H9 (cell line): ENCODE data around the gene GRK1. TPM values are rescaled to one million over a fixed set of nuclear protein-coding genes. Genes with fewer than 3 reads are reported as not detected.

Source experiments
- DNase-seq: peaks from one replicate; pipeline ENCODE4 v3.0.0-alpha.2; 2017
- H2AFZ ChIP-seq: one replicate; pipeline ENCODE4 v1.6.1; 2013; ENCODE audit warnings: mild to moderate bottlenecking, low read length, control low read depth, moderate library complexity
- H2AK5ac ChIP-seq: 2 replicates; pipeline ENCODE4 v1.6.1; 2013; ENCODE audit warnings: low read length, control low read depth, mixed read lengths; ENCODE audit not compliant: insufficient read length
- H2BK120ac ChIP-seq: one replicate; pipeline ENCODE4 v1.6.1; 2013; ENCODE audit warnings: low read depth, mild to moderate bottlenecking, low read length, control low read depth, inconsistent platforms; ENCODE audit not compliant: poor library complexity, severe bottlenecking
- H2BK12ac ChIP-seq: 2 replicates; pipeline ENCODE4 v1.6.1; 2013; ENCODE audit warnings: low read length, control low read depth, mixed read lengths, low read depth; ENCODE audit not compliant: insufficient read length
- H2BK15ac ChIP-seq: 2 replicates; pipeline ENCODE4 v1.6.1; 2013; ENCODE audit warnings: low read depth, low read length, control low read depth
- H2BK20ac ChIP-seq: one replicate; pipeline ENCODE4 v1.6.1; 2013; ENCODE audit warnings: low read depth, mild to moderate bottlenecking, low read length, control low read depth, inconsistent platforms; ENCODE audit not compliant: poor library complexity, severe bottlenecking
- H2BK5ac ChIP-seq: 2 replicates; pipeline ENCODE4 v1.6.1; 2013; ENCODE audit warnings: low read length, control low read depth, mixed read lengths; ENCODE audit not compliant: insufficient read length
- H3K14ac ChIP-seq: 2 replicates; pipeline ENCODE4 v1.6.1; 2013; ENCODE audit warnings: low read length, control low read depth; ENCODE audit not compliant: insufficient read depth
- H3K18ac ChIP-seq: 2 replicates; pipeline ENCODE4 v1.6.1; 2013; ENCODE audit warnings: low read depth, mild to moderate bottlenecking, mixed read lengths, low read length, control low read depth; ENCODE audit not compliant: insufficient read length
- H3K23ac ChIP-seq: 2 replicates; pipeline ENCODE4 v1.6.1; 2013; ENCODE audit warnings: low read length, control low read depth, mixed read lengths, low read depth; ENCODE audit not compliant: insufficient read length
- H3K23me2 ChIP-seq: 2 replicates; pipeline ENCODE4 v1.6.1; 2013; ENCODE audit warnings: low read depth, mild to moderate bottlenecking, mixed read lengths, low read length, control low read depth; ENCODE audit not compliant: insufficient read length, poor library complexity, severe bottlenecking
- H3K27ac ChIP-seq: 2 replicates; pipeline ENCODE4 v1.5.1; 2013; ENCODE audit warnings: low read length, control low read depth, mixed read lengths, low read depth; ENCODE audit not compliant: insufficient read length
- H3K27me3 ChIP-seq: 2 replicates; pipeline ENCODE4 v1.6.1; 2013; ENCODE audit warnings: low read length, control low read depth, inconsistent platforms; ENCODE audit not compliant: insufficient read depth
- H3K4ac ChIP-seq: 2 replicates; pipeline ENCODE4 v1.6.1; 2013; ENCODE audit warnings: low read depth, mild to moderate bottlenecking, control low read depth, inconsistent platforms, low read length, moderate library complexity
- H3K4me1 ChIP-seq: 2 replicates; pipeline ENCODE4 v1.6.1; 2013; ENCODE audit warnings: low read length, control low read depth, inconsistent platforms; ENCODE audit not compliant: insufficient read depth
- H3K4me2 ChIP-seq: 2 replicates; pipeline ENCODE4 v1.6.1; 2013; ENCODE audit warnings: low read length, control low read depth, mixed read lengths; ENCODE audit not compliant: insufficient read length, insufficient read depth
- H3K56ac ChIP-seq: 2 replicates; pipeline ENCODE4 v1.6.1; 2013; ENCODE audit warnings: low read depth, mild to moderate bottlenecking, mixed read lengths, low read length, control low read depth; ENCODE audit not compliant: insufficient read length
- H3K79me1 ChIP-seq: 2 replicates; pipeline ENCODE4 v1.6.1; 2013; ENCODE audit warnings: low read depth, mild to moderate bottlenecking, moderate library complexity, low read length, control low read depth, inconsistent platforms; ENCODE audit not compliant: insufficient read depth, poor library complexity, severe bottlenecking
- H3K79me2 ChIP-seq: 2 replicates; pipeline ENCODE4 v1.6.1; 2013; ENCODE audit warnings: low read length, control low read depth, inconsistent platforms; ENCODE audit not compliant: insufficient read depth
- H3K9ac ChIP-seq: 2 replicates; pipeline ENCODE4 v1.6.1; 2013; ENCODE audit warnings: low read length, control low read depth, mixed read lengths; ENCODE audit not compliant: insufficient read length; ENCODE audit errors: extremely low read depth
- H3K9me3 ChIP-seq: one replicate; pipeline ENCODE4 v1.6.1; 2013; ENCODE audit warnings: low read depth, low read length, inconsistent platforms; ENCODE audit not compliant: control insufficient read depth
- H3T11ph ChIP-seq: one replicate; pipeline ENCODE4 v1.6.1; 2013; ENCODE audit warnings: mild to moderate bottlenecking, low read length, control low read depth, inconsistent platforms
- H4K20me1 ChIP-seq: one replicate; pipeline ENCODE4 v1.6.1; 2013; ENCODE audit not compliant: control insufficient read depth, insufficient read length, insufficient read depth
- H4K5ac ChIP-seq: 2 replicates; pipeline ENCODE4 v1.6.1; 2013; ENCODE audit warnings: low read depth, mild to moderate bottlenecking, mixed read lengths, low read length, control low read depth; ENCODE audit not compliant: insufficient read length
- H4K8ac ChIP-seq: replicated peaks from 2 replicates; pipeline ENCODE4 v1.6.1; 2013; ENCODE audit warnings: low read length, control low read depth, mixed read lengths, low read depth; ENCODE audit not compliant: insufficient read length
- H4K91ac ChIP-seq: 2 replicates; pipeline ENCODE4 v1.6.1; 2013; ENCODE audit warnings: low read depth, mild to moderate bottlenecking, moderate library complexity, mixed read lengths, low read length, control low read depth; ENCODE audit not compliant: insufficient read length
- H3K27ac Mint-ChIP-seq, 3 experiments: 2 replicates in 2 of 3; 3 replicates in 1 of 3; pipeline ENCODE4 v1.8.0; 2020 to 2021; ENCODE audit warnings: mixed read lengths in 3 of 3, mild to moderate bottlenecking in 1 of 3, moderate library complexity in 1 of 3
- H3K27me3 Mint-ChIP-seq: 2 replicates; pipeline ENCODE4 v1.8.0; 2021; ENCODE audit warnings: low read depth, mild to moderate bottlenecking, moderate library complexity, mixed read lengths
- H3K36me3 Mint-ChIP-seq, 3 experiments: 2 replicates in 2 of 3; 3 replicates in 1 of 3; pipeline ENCODE4 v1.8.0; 2020 to 2021; ENCODE audit warnings: low read depth in 3 of 3, mixed read lengths in 3 of 3; ENCODE audit not compliant: insufficient read depth in 1 of 3
- H3K4me1 Mint-ChIP-seq, 2 experiments: 2 replicates each; pipeline ENCODE4 v1.8.0; 2020; ENCODE audit warnings: mixed read lengths in 2 of 2
- H3K4me3 Mint-ChIP-seq, 2 experiments: 2 replicates in 1 of 2; 3 replicates in 1 of 2; pipeline ENCODE4 v1.8.0; 2020 to 2021; ENCODE audit warnings: mild to moderate bottlenecking in 2 of 2, mixed read lengths in 2 of 2, moderate library complexity in 1 of 2
- H3K9me3 Mint-ChIP-seq, 2 experiments: 2 replicates in 1 of 2; 3 replicates in 1 of 2; pipeline ENCODE4 v1.8.0; 2020; ENCODE audit warnings: mild to moderate bottlenecking in 2 of 2, mixed read lengths in 2 of 2, moderate library complexity in 1 of 2
- WGBS: extraction: QIAGEN DNeasy Blood & Tissue Kit; methylation state at CpG from one replicate; pipeline ENCODE4 v1.1.7; 2013; ENCODE audit warnings: missing lambda C conversion rate, low lambda C conversion rate, mixed read lengths; ENCODE audit not compliant: insufficient read length; ENCODE audit errors: extremely low coverage; 5-methylcytosine and 5-hydroxymethylcytosine counted together
- total RNA-seq: library from RNA; stranded (reverse); gene quantifications from 2 replicates; pipeline ENCODE4 v1.2.1, GENCODE V29; 2021
- TF ChIP-seq, protein P1 (sequence below): fragments of 200-600 bp; sonication (generic); conservative IDR thresholded peaks from 3 replicates; pipeline ENCODE4 v1.8.0; 2021; ENCODE audit warnings: antibody characterized with exemption, mild to moderate bottlenecking

The GRK1 gene
- total RNA-seq, 1 experiment from 2014 or later, result 0.31 TPM

GRCh38 chr13:113623491-113624234 is 43.4 kb upstream of the GRK1 start:
- H3K27ac Mint-ChIP-seq, result no peak overlapping the region; a peak in 1 of 7 replicates
- no peaks in the 10 kb centered on the region; the same call in 1 of the 2 replicates for H3K79me2 ChIP-seq
- H3K27me3 Mint-ChIP-seq, result peaks cover 1% of the 10 kb centered on the region; the same call in 1 of the 2 replicates

More at GRCh38 chr13:113623491-113624234, 43.4 kb upstream of the GRK1 start:
- Histone ChIP-seq H2AK5ac (no peak overlapping the region), H3K23me2 (no peaks in the 10 kb centered on the region), H4K5ac (no peak overlapping the region), H2BK12ac (no peak overlapping the region), H4K91ac (no peak overlapping the region), H3K14ac (no peak overlapping the region), H3K9ac (no peak overlapping the region), H2BK20ac (no peak overlapping the region), H3T11ph (no peak overlapping the region), H3K27ac (no peak overlapping the region), H3K18ac (no peak overlapping the region), H2BK5ac (no peak overlapping the region), H3K4me1 (no peaks in the 10 kb centered on the region), H3K27me3 (no peaks in the 10 kb centered on the region), H3K56ac (no peak overlapping the region), H3K4me2 (no peak overlapping the region), H2BK120ac (no peak overlapping the region), H3K79me1 (no peaks in the 10 kb centered on the region), H2BK15ac (no peak overlapping the region), H4K8ac (no peak overlapping the region), H3K4ac (no peak overlapping the region), H2AFZ (no peak overlapping the region), H4K20me1 (no peaks in the 10 kb centered on the region), H3K23ac (no peak overlapping the region), H3K9me3 (no peaks in the 10 kb centered on the region)
- Mint-ChIP-seq H3K9me3 (peaks cover 14 to 18% of the 10 kb centered on the region in 2 experiments), H3K36me3 (peaks cover 55 to 79% (median 66%) of the 10 kb centered on the region in 3 experiments), H3K4me3 (no peak overlapping the region), H3K4me1 (peaks cover 2 to 6% of the 10 kb centered on the region in 2 experiments; a peak in 2 of 4 replicates)
- DNase-seq, result no peak
- TF ChIP-seq, protein P1, sequence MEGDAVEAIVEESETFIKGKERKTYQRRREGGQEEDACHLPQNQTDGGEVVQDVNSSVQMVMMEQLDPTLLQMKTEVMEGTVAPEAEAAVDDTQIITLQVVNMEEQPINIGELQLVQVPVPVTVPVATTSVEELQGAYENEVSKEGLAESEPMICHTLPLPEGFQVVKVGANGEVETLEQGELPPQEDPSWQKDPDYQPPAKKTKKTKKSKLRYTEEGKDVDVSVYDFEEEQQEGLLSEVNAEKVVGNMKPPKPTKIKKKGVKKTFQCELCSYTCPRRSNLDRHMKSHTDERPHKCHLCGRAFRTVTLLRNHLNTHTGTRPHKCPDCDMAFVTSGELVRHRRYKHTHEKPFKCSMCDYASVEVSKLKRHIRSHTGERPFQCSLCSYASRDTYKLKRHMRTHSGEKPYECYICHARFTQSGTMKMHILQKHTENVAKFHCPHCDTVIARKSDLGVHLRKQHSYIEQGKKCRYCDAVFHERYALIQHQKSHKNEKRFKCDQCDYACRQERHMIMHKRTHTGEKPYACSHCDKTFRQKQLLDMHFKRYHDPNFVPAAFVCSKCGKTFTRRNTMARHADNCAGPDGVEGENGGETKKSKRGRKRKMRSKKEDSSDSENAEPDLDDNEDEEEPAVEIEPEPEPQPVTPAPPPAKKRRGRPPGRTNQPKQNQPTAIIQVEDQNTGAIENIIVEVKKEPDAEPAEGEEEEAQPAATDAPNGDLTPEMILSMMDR, result no peak
- WGBS, result no CpG with 5 or more reads among the region's 20 CpGs
